HG02885 (cell line): ENCODE measurements around the gene KCP.

ENCODE experiments used
- ATAC-seq: cut with Tn5 transposase; IDR thresholded peaks from one replicate; pipeline ENCODE4 v1.9.1; 2021; ENCODE audit warnings: mild to moderate bottlenecking; ENCODE audit not compliant: unreplicated experiment, poor library complexity

Gene KCP

DNA sequence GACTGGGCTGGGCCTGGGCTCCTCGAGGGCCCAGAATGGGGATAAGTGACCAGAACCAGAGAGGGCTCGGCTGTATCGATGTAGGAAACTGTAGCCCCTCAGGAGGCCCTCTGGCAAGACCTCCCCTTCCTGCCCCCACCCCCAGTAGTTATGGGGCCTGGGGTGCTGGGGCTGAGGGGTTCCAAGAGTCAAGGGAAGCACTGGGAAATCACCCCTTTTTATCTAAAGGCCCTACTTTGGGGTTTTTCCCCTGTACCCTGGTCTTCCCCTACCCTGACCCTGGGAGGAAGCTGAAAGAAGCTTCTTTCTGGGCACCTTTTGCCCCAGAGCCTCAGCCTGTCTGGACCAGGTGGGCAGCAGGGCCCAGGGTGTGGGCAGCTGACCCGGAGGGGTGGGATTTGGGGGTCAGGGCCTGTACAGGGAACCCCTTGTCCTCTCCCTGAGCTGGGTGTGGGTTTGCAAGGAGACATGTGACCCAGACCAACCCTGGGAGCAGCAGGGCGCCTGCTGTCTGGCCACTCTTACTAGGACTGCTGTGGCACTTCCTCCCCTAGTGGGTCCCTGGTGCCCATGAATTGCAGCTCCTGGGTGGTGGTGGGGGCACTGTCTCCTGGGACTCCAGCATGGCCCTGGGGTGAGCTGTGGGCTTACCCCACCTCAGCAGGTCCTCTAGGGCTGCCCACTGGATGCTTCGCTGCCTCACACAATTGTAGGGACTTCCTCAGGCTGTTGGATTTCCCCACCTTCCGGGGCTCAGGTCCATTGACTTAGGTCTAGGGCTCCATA is 28.8 kb upstream of the KCP start:
- peak; percentile 9 for ATAC-seq

DNA sequence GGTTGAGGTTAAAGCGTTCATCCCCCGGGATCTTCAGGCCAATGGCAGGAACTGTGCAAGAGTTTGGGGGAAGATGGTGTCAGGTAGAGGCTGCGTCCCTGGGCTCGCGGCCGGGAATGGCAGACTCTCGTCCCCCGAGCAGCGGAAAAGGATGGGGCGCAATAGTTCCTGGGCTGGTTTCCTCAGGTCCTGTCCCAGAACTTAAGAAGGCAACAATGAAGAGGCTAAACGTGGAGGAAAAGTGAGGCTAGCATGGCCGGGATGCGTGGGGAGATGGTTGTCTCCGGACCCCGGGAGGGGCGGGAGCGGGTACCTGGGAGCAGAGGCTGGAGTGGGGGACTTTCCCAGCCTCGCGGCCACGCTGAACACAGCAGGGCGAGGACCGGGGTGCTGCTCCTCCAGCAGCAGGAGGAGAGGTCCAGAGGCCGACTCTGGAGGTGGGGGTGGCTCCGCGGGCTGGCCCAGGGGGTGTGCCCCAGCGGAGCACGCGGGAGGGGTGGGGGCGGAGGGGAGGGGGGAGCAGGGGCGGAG is 28.1 kb upstream of the KCP start:
- peak; percentile 16 for ATAC-seq

DNA sequence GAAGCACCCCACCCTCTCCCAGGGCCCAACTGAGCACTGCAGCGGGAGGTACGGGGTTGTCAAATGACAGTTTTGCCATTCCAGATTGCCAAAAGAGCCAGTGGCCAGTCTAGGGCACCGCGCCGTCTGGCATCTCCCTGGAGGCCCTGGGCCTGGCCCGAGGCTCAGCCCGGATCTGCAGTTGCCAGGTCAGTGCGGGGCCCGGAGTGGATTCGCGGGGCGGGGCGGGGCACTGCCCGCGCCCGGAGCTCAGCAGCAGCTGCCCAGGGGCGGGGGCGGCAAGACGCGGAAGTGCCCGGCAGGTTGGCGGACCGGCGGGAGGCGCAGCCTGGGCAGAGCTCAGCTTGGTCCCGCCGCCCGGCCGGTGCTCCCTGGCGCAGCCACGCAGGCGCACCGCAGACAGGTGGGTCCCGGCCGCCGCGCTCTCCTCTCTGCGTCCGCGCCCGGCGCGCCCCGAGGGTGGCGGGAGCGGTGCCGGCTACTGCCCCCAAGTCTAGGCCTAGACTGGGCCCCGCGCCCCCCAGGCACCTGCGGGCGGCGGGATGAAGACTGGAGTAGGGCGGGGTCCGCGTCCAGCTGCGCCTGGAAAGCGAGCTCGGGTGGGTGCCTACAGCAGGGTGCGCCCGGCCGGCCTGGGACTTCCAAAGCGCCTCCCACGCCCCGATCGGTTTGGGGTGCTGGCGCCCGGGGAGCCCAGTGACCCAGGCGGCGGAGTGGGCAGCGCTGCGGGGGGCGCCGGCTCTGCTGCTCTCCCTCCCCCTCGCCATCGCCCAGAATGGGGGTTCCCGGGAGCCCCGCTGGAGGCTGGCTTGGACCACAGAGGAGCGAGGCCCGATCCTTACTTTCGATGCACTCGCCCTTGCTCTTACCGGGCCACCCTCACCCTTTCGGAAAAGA is 27.4 kb upstream of the KCP start, which contains the start of gene IRF5:
Gene IRF5, plus strand, starts transcription at position 281 of the 897 bp plus-strand sequence. CDS start 4,155 bp downstream, outside the sequence.
- no peak for ATAC-seq

DNA sequence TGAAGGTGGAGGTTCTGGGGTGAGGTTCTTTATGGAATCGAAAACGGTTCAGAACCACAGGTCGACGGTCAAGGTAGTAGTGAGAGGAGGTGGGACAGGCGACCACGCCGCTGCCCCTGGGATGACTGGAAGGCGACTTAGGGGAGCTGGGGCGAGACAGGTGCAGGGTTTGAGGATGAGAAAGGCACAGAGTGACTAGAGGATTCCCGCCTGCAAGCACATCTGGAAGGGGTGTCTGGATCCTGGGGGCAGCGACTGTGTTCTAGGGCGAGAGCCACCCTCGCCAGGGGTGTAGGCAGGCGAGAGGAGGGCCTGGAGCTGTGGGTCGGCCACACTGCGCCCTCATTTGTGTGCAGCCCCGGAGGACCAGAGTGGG is 26.8 kb upstream of the KCP start:
- ATAC-seq = no peak

- ATAC-seq = no peak
These were observed 26.3 kb upstream of the KCP start for GRCh38 chr7:128936798-128937197.

- no peak for ATAC-seq
These were observed 24.8 kb upstream of the KCP start for GRCh38 chr7:128935342-128935730.

GRCh38 chr7:128934361-128935341 is 24.1 kb upstream of the KCP start:
- peak; percentile 46 for ATAC-seq

GRCh38 chr7:128933180-128933891 is 22.8 kb upstream of the KCP start:
- ATAC-seq = peak; percentile 41

DNA sequence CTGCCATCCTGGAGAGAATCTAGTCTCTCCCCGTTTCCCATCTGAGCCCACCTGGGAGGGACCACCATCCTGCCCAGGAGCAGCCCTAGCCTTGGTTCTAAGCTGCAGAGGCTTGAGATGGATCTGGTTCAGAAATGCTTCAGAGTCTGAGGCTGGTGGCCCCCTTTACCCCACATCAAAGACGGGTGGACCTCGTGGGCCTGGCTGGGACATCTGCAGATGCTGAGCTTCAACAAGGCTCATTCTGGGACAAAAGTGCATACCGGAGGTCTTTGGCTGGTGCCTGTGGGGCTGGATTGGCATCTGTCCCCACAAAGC is 22.3 kb upstream of the KCP start:
- ATAC-seq = no peak

DNA sequence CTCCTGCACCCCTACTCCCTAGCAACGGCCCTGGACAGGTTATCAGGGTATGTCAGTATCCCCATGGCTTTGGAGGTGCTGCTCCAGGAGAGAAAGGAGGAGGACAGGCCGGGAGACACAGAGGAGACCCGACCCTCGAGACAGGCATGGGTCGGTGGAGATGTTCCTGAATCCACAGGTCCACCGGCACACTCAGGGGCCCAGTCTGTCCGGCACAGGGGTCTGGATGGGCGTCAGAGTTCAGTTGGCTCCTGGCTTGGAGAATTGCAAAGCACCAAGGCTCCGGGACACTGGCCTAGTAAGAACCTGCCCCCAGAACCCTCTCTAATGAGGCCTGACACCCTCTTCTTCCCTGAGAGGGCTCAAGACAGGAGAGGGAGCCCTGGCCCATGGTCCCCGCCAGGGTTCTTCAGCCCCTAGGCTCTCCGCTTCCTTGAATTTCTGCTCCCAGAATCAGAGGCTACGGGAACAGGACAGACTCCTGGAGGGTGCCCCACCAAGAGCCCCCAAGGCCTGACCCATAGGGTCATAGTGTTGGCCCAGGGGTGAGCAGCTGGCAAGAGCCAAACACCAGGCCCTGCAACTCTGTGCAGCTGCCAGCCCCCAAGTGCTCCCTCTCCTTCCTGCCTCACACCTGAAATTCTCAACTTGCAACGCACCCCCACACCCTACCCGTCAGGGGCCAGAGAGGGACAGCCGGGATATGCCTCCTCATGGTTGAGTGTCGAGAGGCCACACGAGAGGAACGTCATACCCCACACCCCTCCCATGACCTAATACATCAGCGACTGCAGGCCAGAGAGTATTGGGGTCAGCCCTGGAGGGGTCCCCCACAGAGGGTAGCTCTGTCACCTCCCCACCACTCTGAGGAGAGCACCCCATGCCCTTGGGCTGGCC is 21.7 kb upstream of the KCP start:
- ATAC-seq = no peak

DNA sequence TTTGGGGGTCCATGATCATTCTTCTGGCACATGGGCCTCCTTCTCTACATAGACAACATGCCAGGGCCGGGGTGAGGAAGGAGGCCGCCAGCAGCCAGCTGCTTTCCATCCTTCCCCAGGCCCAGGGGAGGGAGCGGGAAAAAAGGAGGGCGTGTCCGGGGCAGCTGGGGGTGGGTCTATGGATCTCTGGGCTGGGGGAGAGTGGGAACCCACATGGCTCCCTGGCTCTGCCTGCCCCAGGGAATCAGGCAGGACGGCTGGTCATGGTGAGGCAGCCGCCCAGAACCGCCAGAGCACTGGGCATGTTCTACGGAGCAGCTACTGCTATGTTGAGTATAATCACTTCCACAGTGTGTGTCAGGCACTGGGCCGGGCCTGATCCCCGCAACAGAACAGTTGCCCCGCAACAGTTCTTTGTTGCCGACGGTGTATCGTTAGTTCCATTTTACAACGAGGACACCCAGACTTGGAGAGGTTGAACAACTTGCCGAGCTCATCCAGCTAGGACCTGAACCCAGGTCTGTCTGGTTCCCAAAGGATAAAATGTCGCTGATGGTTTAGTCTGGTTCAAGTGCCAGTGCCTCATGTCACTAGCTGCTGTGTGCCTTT is 20.8 kb upstream of the KCP start:
- no peak for ATAC-seq

GRCh38 chr7:128928882-128929788 is 18.6 kb upstream of the KCP start:
- ATAC-seq = no peak

DNA sequence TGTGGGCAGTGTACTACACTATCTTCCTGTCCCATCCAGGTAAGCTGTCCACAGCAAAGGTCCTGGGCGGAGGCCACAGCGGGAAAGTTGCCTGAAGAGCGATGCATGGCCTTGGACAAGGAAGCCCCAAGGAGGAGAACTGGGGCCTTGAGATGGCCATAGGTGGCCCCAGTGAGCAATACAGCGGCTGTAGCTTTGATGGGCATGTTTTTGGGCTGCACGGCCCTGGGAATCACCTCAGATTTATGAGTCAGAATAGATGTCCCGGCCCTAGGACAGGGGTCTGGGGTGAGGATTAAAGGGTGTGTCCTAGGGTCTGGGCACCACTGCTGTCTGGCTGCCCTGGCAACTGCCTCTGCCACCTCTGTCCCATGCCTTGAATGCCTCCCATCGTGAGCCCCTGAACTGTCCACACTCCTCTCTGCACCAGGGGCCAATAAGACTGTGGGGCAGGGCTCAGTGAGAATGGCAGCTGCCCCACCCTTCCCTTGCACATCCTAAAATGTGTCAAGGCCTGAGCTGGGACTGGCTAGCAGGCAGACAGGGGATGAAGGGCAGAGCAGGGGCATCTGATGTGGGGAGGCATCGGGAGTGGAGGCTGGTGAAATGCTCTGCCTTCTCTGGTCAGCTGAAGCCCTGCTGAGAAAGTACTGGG is 17.8 kb upstream of the KCP start:
- ATAC-seq = no peak

GRCh38 chr7:128924707-128925588 is 14.4 kb upstream of the KCP start:
- ATAC-seq = no peak

GRCh38 chr7:128923411-128923800 is 12.9 kb upstream of the KCP start:
- ATAC-seq = no peak
